ENCODE results near the gene CPM.

The CPM gene

GRCh38 chr12:68976395-68976841 lies 43.4 kb upstream of the CPM start:
- FAIRE-seq (no peak), DNase-seq (ENCODE audit: insufficient read length, low spot score) (no peak)
- TF ChIP-seq CTCF (IDR thresholded peaks at IDR 0.05; ENCODE audit: insufficient read depth, missing control alignments) = no peak

DNA sequence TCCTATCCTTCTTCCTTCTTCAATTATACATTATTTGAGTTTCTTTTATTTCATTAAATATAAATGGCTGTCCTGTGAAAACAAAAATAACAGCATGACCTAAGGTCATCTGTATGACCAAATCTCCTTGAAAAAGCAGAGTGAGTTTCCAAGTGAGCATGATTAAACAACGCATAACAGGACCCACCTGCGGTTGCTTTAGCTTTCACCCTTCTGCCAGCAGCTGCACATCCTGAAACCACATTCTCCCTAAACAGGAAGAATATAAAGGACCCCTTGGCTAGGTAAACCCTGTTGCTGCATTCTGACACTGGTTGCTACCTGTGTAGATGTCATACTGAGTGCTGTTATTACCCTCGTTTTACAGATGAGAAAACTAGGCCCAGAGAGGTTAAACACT lies 42.8 kb upstream of the CPM start:
- no peak for TF ChIP-seq CTCF (IDR thresholded peaks at IDR 0.05; ENCODE audit: insufficient read depth, missing control alignments)

GRCh38 chr12:68972595-68972994 lies 39.6 kb upstream of the CPM start:
- FAIRE-seq = no peak
- no peak for DNase-seq (ENCODE audit: insufficient read length, low spot score)
- TF ChIP-seq CTCF (IDR thresholded peaks at IDR 0.05; ENCODE audit: insufficient read depth, missing control alignments) = no peak

More for the DNA sequence above, 42.8 kb upstream of the CPM start:
- no peak for DNase-seq (ENCODE audit: insufficient read length, low spot score)
- FAIRE-seq = no peak

DNA sequence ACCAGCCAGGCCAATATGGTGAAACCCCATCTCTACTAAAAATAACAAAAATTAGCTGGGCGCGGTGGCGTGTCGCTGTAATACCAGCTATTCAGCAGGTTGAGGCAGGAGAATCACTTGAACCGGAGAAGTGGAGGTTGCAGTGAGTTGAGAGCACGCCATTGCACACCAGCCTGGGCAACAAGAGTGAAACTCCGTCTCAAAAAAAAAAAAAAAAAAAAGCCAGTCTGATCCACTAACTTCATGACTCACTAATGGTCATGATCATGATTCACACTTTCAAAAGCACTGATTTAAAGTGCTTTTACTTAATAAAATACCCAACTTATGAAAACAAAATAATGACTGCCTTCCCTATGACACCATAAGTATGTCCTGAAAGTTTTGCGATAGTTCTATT lies 38.4 kb upstream of the CPM start:
- DNase-seq (ENCODE audit: insufficient read length, low spot score) (no peak), FAIRE-seq (no peak)

DNA sequence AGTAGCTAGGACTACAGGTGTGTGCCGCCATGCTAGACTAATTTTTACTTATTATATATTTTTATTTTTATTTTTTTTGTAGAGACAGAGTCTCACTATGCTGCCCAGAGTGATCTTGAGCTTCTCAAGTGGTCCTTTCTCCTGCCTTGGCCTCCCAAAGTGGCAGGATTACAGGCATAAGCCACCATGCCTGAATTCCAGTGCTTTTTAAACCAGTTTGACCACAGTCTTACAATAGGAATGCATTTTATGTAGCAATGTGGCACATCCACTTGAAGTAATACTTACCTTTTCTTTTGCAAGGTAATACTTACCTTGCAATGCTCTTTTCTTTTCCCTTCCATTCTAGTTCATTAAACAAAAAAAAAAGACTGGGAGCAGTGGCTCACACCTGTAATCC lies 38.0 kb upstream of the CPM start:
- DNase-seq (ENCODE audit: insufficient read length, low spot score) = no peak
- no peak for FAIRE-seq
- TF ChIP-seq CTCF (IDR thresholded peaks at IDR 0.05; ENCODE audit: insufficient read depth, missing control alignments) = no peak

More for the DNA sequence above, 38.4 kb upstream of the CPM start:
- no peak for TF ChIP-seq CTCF (IDR thresholded peaks at IDR 0.05; ENCODE audit: insufficient read depth, missing control alignments)

GRCh38 chr12:68970306-68970705 lies 37.3 kb upstream of the CPM start:
- FAIRE-seq (no peak), DNase-seq (ENCODE audit: insufficient read length, low spot score) (no peak)

GRCh38 chr12:68967046-68967445 lies 34.1 kb upstream of the CPM start:
- DNase-seq (ENCODE audit: insufficient read length, low spot score) (no peak), FAIRE-seq (no peak)
- TF ChIP-seq CTCF (IDR thresholded peaks at IDR 0.05; ENCODE audit: insufficient read depth, missing control alignments) = no peak

More at GRCh38 chr12:68970306-68970705, 37.3 kb upstream of the CPM start:
- no peak for TF ChIP-seq CTCF (IDR thresholded peaks at IDR 0.05; ENCODE audit: insufficient read depth, missing control alignments)
